T-helper 1 cell treated with Interleukin-12 subunit alpha and Interleukin-12 subunit beta and Interleukin-4 antibody, amounts not matched to agents 30 μg/mL and 1 μg/mL, for 36 hours (primary cell): ENCODE data around the gene GSTM4.
"Not testable (repeated sequence)": the region's sequence is repeated elsewhere in the genome, so short reads cannot be mapped to it uniquely, and the experiment has no call there.

Experiments
- H3K27ac Mint-ChIP-seq: one replicate; pipeline ENCODE4 v1.8.0; 2021; ENCODE audit warnings: mild to moderate bottlenecking, mixed read lengths
- H3K27me3 Mint-ChIP-seq: one replicate; pipeline ENCODE4 v1.8.0; 2021; ENCODE audit warnings: low read depth, mixed read lengths
- H3K36me3 Mint-ChIP-seq: one replicate; pipeline ENCODE4 v1.8.0; 2021; ENCODE audit warnings: low read depth, mixed read lengths
- H3K4me1 Mint-ChIP-seq: one replicate; pipeline ENCODE4 v1.8.0; 2021; ENCODE audit warnings: low read depth, mixed read lengths
- H3K4me3 Mint-ChIP-seq: one replicate; pipeline ENCODE4 v1.8.0; 2021; ENCODE audit warnings: mild to moderate bottlenecking, moderate library complexity, mixed read lengths
- H3K9me3 Mint-ChIP-seq: one replicate; pipeline ENCODE4 v1.8.0; 2021; ENCODE audit warnings: mixed read lengths

GSTM4 gene

GRCh38 chr1:109685399-109685798, 29.5 kb downstream of the GSTM4 start:
- not testable (repeated sequence) for H3K4me3 Mint-ChIP-seq, H3K27me3 Mint-ChIP-seq, H3K9me3 Mint-ChIP-seq, H3K27ac Mint-ChIP-seq
- peaks cover 16% of the 10 kb centered on the region for H3K36me3 Mint-ChIP-seq
- peaks cover 18% of the 10 kb centered on the region for H3K4me1 Mint-ChIP-seq

- H3K27me3 Mint-ChIP-seq, H3K4me3 Mint-ChIP-seq, H3K9me3 Mint-ChIP-seq, H3K27ac Mint-ChIP-seq: not testable (repeated sequence)
- H3K36me3 Mint-ChIP-seq, result peaks cover 20% of the 10 kb centered on the region
- H3K4me1 Mint-ChIP-seq, result peaks cover 18% of the 10 kb centered on the region
Observed at GRCh38 chr1:109685890-109686289, 30.0 kb downstream of the GSTM4 start.

GRCh38 chr1:109687109-109687508, 31.2 kb downstream of the GSTM4 start:
- not testable (repeated sequence) for H3K27me3 Mint-ChIP-seq, H3K9me3 Mint-ChIP-seq
- Mint-ChIP-seq H3K4me1 (peaks cover 20% of the 10 kb centered on the region), H3K4me3 (peak overlapping the region; percentile 91), H3K36me3 (peaks cover 20% of the 10 kb centered on the region), H3K27ac (peak overlapping the region; percentile 91)

GRCh38 chr1:109687641-109688499, 32.0 kb downstream of the GSTM4 start, which contains the start of gene GSTM1:
Gene GSTM1 (plus strand): TSS chr1:109687817. CDS start chr1:109687874, 57 bp downstream.
- H3K36me3 Mint-ChIP-seq, result peaks cover 20% of the 10 kb centered on the region
- H3K9me3 Mint-ChIP-seq, result peaks cover 10% of the 10 kb centered on the region
- H3K4me3 Mint-ChIP-seq, result peak within 1 kb of the TSS; percentile 91
- peak within 1 kb of the TSS; percentile 91 for H3K27ac Mint-ChIP-seq
- H3K27me3 Mint-ChIP-seq, result no peaks in the 10 kb centered on the region
- H3K4me1 Mint-ChIP-seq, result peaks cover 20% of the 10 kb centered on the region

- Mint-ChIP-seq H3K4me1 (peaks cover 20% of the 10 kb centered on the region), H3K27ac (no peak overlapping the region), H3K4me3 (peak overlapping the region; percentile 68), H3K27me3 (no peaks in the 10 kb centered on the region), H3K36me3 (peaks cover 18% of the 10 kb centered on the region), H3K9me3 (peaks cover 4% of the 10 kb centered on the region)
Observed at GRCh38 chr1:109689844-109690405, 34.0 kb downstream of the GSTM4 start.

- H3K4me3 Mint-ChIP-seq, result no peak overlapping the region
- no peak overlapping the region for H3K27ac Mint-ChIP-seq
- no peaks in the 10 kb centered on the region for H3K27me3 Mint-ChIP-seq
- H3K4me1 Mint-ChIP-seq, result peaks cover 20% of the 10 kb centered on the region
- H3K36me3 Mint-ChIP-seq, result peaks cover 15% of the 10 kb centered on the region
- no peaks in the 10 kb centered on the region for H3K9me3 Mint-ChIP-seq
Observed at GRCh38 chr1:109691759-109692158, 35.9 kb downstream of the GSTM4 start.

GRCh38 chr1:109694400-109694799, 38.5 kb downstream of the GSTM4 start:
- H3K27ac Mint-ChIP-seq, H3K4me1 Mint-ChIP-seq, H3K27me3 Mint-ChIP-seq, H3K9me3 Mint-ChIP-seq, H3K4me3 Mint-ChIP-seq: not testable (repeated sequence)
- H3K36me3 Mint-ChIP-seq, result peaks cover 13% of the 10 kb centered on the region

- H3K27ac Mint-ChIP-seq, H3K9me3 Mint-ChIP-seq, H3K36me3 Mint-ChIP-seq, H3K4me1 Mint-ChIP-seq, H3K4me3 Mint-ChIP-seq, H3K27me3 Mint-ChIP-seq: not testable (repeated sequence)
Observed at GRCh38 chr1:109695138-109695537, 39.2 kb downstream of the GSTM4 start.

- no peak overlapping the region for H3K27ac Mint-ChIP-seq
- no peaks in the 10 kb centered on the region for H3K9me3 Mint-ChIP-seq
- H3K4me1 Mint-ChIP-seq, result no peaks in the 10 kb centered on the region
- H3K27me3 Mint-ChIP-seq, result no peaks in the 10 kb centered on the region
- no peak overlapping the region for H3K4me3 Mint-ChIP-seq
- H3K36me3 Mint-ChIP-seq, result peaks cover 2% of the 10 kb centered on the region
Observed at GRCh38 chr1:109697066-109697465, 41.2 kb downstream of the GSTM4 start.

- H3K27ac Mint-ChIP-seq, result not testable (repeated sequence)
Observed at GRCh38 chr1:109697861-109698260, 42.0 kb downstream of the GSTM4 start.

GRCh38 chr1:109702940-109703339, 47.0 kb downstream of the GSTM4 start:
- H3K27me3 Mint-ChIP-seq, H3K27ac Mint-ChIP-seq, H3K4me1 Mint-ChIP-seq, H3K36me3 Mint-ChIP-seq, H3K9me3 Mint-ChIP-seq, H3K4me3 Mint-ChIP-seq: not testable (repeated sequence)

More at GRCh38 chr1:109697861-109698260, 42.0 kb downstream of the GSTM4 start:
- H3K4me1 Mint-ChIP-seq, H3K36me3 Mint-ChIP-seq, H3K27me3 Mint-ChIP-seq, H3K9me3 Mint-ChIP-seq, H3K4me3 Mint-ChIP-seq: not testable (repeated sequence)

GRCh38 chr1:109704173-109704572, 48.3 kb downstream of the GSTM4 start:
- Mint-ChIP-seq H3K9me3 (peaks cover 12% of the 10 kb centered on the region), H3K27ac (no peak overlapping the region), H3K4me3 (no peak overlapping the region), H3K36me3 (peaks cover 3% of the 10 kb centered on the region), H3K4me1 (no peaks in the 10 kb centered on the region), H3K27me3 (no peaks in the 10 kb centered on the region)

- no peaks in the 10 kb centered on the region for H3K27me3 Mint-ChIP-seq
- peaks cover 17% of the 10 kb centered on the region for H3K9me3 Mint-ChIP-seq
- H3K4me3 Mint-ChIP-seq, result no peak overlapping the region
- H3K36me3 Mint-ChIP-seq, result peaks cover 7% of the 10 kb centered on the region
- no peaks in the 10 kb centered on the region for H3K4me1 Mint-ChIP-seq
- H3K27ac Mint-ChIP-seq, result no peak overlapping the region
Observed at GRCh38 chr1:109705411-109705810, 49.5 kb downstream of the GSTM4 start.

GRCh38 chr1:109708949-109709348, 53.0 kb downstream of the GSTM4 start:
- H3K4me1 Mint-ChIP-seq, H3K36me3 Mint-ChIP-seq, H3K4me3 Mint-ChIP-seq, H3K27ac Mint-ChIP-seq, H3K27me3 Mint-ChIP-seq: not testable (repeated sequence)
- peaks cover 17% of the 10 kb centered on the region for H3K9me3 Mint-ChIP-seq

GRCh38 chr1:109709822-109710221, 53.9 kb downstream of the GSTM4 start:
- H3K4me1 Mint-ChIP-seq, H3K36me3 Mint-ChIP-seq, H3K27me3 Mint-ChIP-seq, H3K27ac Mint-ChIP-seq, H3K4me3 Mint-ChIP-seq: not testable (repeated sequence)
- H3K9me3 Mint-ChIP-seq, result peaks cover 17% of the 10 kb centered on the region
